HepG2 (cell line): ENCODE data around the gene UCKL1. TPM values are rescaled to one million over a fixed set of nuclear protein-coding genes. Genes with fewer than 3 reads are reported as not detected.
A peak's percentile ranks its signal among the peaks of the same experiment; 100 is the strongest.

Source experiments
- KMT2B ChIP-seq: IDR thresholded peaks from 2 replicates; pipeline ENCODE4 v1.6.1; 2016; ENCODE audit warnings: missing genetic modification reagents, missing compliant biosample characterization
- PLRG1 ChIP-seq: fragments of 450-650 bp; conservative IDR thresholded peaks from 2 replicates; pipeline ENCODE4 v1.6.1; 2016
- POGZ ChIP-seq: sonication (generic); formaldehyde crosslinking; IDR thresholded peaks from 2 replicates; pipeline ENCODE4 v1.4.0; 2020; ENCODE audit warnings: mild to moderate bottlenecking, missing genetic modification reagents
- RFX3 ChIP-seq: IDR thresholded peaks from 2 replicates; pipeline ENCODE4 v1.6.1; 2016; ENCODE audit warnings: missing biosample characterization, missing genetic modification reagents
- SOX5 ChIP-seq: IDR thresholded peaks from 2 replicates; pipeline ENCODE4 v1.6.1; 2016; ENCODE audit warnings: borderline replicate concordance
- SRSF4 ChIP-seq: fragments of 200-400 bp; formaldehyde crosslinking; IDR thresholded peaks from one replicate; pipeline ENCODE4 v1.6.1; 2018; ENCODE audit warnings: mild to moderate bottlenecking, low read depth, low read length, moderate library complexity; ENCODE audit not compliant: poor library complexity, severe bottlenecking
- ZBTB38 ChIP-seq: sonication (generic); formaldehyde crosslinking; IDR thresholded peaks from 2 replicates; pipeline ENCODE4 v1.5.1; 2020; ENCODE audit warnings: mild to moderate bottlenecking, missing genetic modification reagents
- ZMYM2 ChIP-seq: sonication (generic); formaldehyde crosslinking; IDR thresholded peaks from 2 replicates; pipeline ENCODE4 v1.8.0; 2022; ENCODE audit warnings: mild to moderate bottlenecking, missing genetic modification reagents
- ZNF256 ChIP-seq: sonication (generic); formaldehyde crosslinking; conservative IDR thresholded peaks from 2 replicates; pipeline ENCODE4 v1.4.0; 2020; ENCODE audit warnings: missing genetic modification reagents
- ZNF556 ChIP-seq: sonication (generic); formaldehyde crosslinking; IDR thresholded peaks from 2 replicates; pipeline ENCODE4 v1.4.0; 2020; ENCODE audit warnings: mild to moderate bottlenecking, missing genetic modification reagents, borderline replicate concordance
- polyA plus RNA-seq, 8 experiments: library from polyadenylated mRNA; depleted of rRNA in 3 of 8; stranded (reverse) in 7 of 8; unstranded in 1 of 8; fragments of >200 nt; fragmentation: Illumina TruSeq in 4 of 8; extraction: Trizol in 4 of 8; gene quantifications; 2 replicates each; pipeline versions ENCODE4 v1.2.1 to v1.2.3, GENCODE V29; 2011 to 2016; ENCODE audit warnings: low read depth in 4 of 8, missing spikeins in 1 of 8, mixed read lengths in 1 of 8; ENCODE audit not compliant: insufficient read depth in 1 of 8
- total RNA-seq, 5 experiments: library from RNA; depleted of rRNA; stranded (reverse); fragments of >200 nt; fragmentation: Illumina TruSeq; extraction: Trizol; gene quantifications; 2 replicates each; pipeline ENCODE4 v1.2.3, GENCODE V29; 2016; ENCODE audit warnings: low read depth in 1 of 5
- TF ChIP-seq, protein P1 (sequence below): sonication (generic); formaldehyde crosslinking; IDR thresholded peaks from 2 replicates; pipeline ENCODE4 v1.5.0; 2020; ENCODE audit warnings: missing genetic modification reagents
- TF ChIP-seq, protein P2 (sequence below), 2 experiments: sonication (generic) in 1 of 2; formaldehyde crosslinking in 1 of 2; IDR thresholded peaks; 2 replicates each; pipeline versions ENCODE4 v1.5.1 to v1.6.1; 2011 to 2020; ENCODE audit warnings: borderline replicate concordance in 1 of 2, low read depth in 1 of 2, low read length in 1 of 2, mild to moderate bottlenecking in 1 of 2, missing genetic modification reagents in 1 of 2, moderate library complexity in 1 of 2
- TF ChIP-seq, protein P3 (sequence below): sonication (generic); formaldehyde crosslinking; IDR thresholded peaks from 2 replicates; pipeline ENCODE4 v1.4.0; 2020; ENCODE audit warnings: missing genetic modification reagents
- TF ChIP-seq, protein P4 (sequence below): sonication (generic); formaldehyde crosslinking; IDR thresholded peaks from 2 replicates; pipeline ENCODE4 v1.4.0; 2020; ENCODE audit warnings: low read depth, mild to moderate bottlenecking, missing genetic modification reagents
- TF ChIP-seq, protein P5 (sequence below): sonication (generic); formaldehyde crosslinking; conservative IDR thresholded peaks from 2 replicates; pipeline ENCODE4 v1.4.0; 2020; ENCODE audit warnings: missing genetic modification reagents

Gene UCKL1
- total and polyA plus RNA-seq, 2 of the 13 experiments (the other 11 are each of a cell fraction or from before 2014, with no cell fraction given): 50.2 to 126 TPM

DNA sequence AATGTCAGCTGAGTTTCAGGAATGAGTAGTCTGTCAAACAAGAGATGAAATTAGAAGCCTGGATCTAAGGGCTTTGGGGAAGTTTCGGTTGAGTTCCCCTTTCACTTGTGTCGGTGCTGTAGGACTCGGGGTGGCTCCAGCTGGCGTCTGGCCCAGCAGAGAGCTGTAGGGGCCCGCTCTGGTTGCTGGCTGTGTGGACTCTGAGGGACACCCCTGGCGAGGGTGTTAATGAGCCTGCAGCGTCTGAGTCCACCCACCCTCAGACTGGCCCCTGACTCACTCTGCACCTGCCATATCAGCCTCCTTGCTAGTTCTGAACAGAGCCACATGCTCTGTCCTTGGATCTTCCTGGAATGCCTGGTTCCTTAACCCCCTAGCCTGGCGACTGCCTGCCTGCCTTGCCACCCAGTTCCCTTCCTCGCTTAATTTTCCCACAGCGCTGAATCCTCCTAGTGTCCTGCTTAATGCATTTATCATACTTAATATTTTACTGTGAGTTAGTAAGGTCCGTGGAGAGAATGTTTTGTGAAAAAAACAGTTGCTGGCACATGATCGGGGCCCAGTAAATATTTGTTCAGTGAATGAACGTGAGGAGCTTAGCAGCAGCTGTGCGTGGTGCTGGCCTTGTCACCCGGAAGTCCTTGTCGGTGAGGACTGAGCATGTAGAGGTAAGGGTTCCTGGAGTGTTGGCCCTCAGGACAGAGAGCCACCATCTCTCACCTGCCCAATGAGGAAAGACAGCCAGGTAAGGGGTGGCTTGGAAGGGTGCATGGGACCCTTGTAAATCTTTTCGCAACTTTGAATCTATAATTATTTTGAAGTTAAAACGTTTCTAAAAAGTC is 59.7 kb downstream of the UCKL1 start (continued):
- TF ChIP-seq, protein P1, sequence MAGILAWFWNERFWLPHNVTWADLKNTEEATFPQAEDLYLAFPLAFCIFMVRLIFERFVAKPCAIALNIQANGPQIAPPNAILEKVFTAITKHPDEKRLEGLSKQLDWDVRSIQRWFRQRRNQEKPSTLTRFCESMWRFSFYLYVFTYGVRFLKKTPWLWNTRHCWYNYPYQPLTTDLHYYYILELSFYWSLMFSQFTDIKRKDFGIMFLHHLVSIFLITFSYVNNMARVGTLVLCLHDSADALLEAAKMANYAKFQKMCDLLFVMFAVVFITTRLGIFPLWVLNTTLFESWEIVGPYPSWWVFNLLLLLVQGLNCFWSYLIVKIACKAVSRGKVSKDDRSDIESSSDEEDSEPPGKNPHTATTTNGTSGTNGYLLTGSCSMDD (CRISPR knock-in tag): 0 out of 2 replicates have a peak, but pooled peaks have one; percentile 14
- TF ChIP-seq, protein P2, sequence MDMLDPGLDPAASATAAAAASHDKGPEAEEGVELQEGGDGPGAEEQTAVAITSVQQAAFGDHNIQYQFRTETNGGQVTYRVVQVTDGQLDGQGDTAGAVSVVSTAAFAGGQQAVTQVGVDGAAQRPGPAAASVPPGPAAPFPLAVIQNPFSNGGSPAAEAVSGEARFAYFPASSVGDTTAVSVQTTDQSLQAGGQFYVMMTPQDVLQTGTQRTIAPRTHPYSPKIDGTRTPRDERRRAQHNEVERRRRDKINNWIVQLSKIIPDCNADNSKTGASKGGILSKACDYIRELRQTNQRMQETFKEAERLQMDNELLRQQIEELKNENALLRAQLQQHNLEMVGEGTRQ (IDR thresholded peaks at IDR 0.05; ENCODE audit: low read depth, low read length): no peak
- TF ChIP-seq, protein P2 (CRISPR knock-in tag; IDR thresholded peaks at IDR 0.05; ENCODE audit: borderline replicate concordance): 0 out of 2 replicates have a peak, but pooled peaks have one; percentile 44
- TF ChIP-seq, protein P3, sequence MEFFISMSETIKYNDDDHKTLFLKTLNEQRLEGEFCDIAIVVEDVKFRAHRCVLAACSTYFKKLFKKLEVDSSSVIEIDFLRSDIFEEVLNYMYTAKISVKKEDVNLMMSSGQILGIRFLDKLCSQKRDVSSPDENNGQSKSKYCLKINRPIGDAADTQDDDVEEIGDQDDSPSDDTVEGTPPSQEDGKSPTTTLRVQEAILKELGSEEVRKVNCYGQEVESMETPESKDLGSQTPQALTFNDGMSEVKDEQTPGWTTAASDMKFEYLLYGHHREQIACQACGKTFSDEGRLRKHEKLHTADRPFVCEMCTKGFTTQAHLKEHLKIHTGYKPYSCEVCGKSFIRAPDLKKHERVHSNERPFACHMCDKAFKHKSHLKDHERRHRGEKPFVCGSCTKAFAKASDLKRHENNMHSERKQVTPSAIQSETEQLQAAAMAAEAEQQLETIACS (CRISPR knock-in tag): peak; percentile 65
- TF ChIP-seq PLRG1 (no peak), POGZ (CRISPR knock-in tag) (no peak), SRSF4 (no peak), ZBTB38 (CRISPR knock-in tag) (peak; percentile 75; the same call in 1 of the 2 replicates), ZNF256 (CRISPR knock-in tag) (no peak), RFX3 (peak; percentile 37), KMT2B (CRISPR knock-in tag) (peak; percentile 72; the same call in 1 of the 2 replicates), ZNF556 (CRISPR knock-in tag) (peak; percentile 70), SOX5 (peak; percentile 80; the same call in 1 of the 2 replicates), ZMYM2 (CRISPR knock-in tag) (no peak)
- TF ChIP-seq, protein P4, sequence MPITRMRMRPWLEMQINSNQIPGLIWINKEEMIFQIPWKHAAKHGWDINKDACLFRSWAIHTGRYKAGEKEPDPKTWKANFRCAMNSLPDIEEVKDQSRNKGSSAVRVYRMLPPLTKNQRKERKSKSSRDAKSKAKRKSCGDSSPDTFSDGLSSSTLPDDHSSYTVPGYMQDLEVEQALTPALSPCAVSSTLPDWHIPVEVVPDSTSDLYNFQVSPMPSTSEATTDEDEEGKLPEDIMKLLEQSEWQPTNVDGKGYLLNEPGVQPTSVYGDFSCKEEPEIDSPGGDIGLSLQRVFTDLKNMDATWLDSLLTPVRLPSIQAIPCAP (CRISPR knock-in tag): no peak
- TF ChIP-seq, protein P5, sequence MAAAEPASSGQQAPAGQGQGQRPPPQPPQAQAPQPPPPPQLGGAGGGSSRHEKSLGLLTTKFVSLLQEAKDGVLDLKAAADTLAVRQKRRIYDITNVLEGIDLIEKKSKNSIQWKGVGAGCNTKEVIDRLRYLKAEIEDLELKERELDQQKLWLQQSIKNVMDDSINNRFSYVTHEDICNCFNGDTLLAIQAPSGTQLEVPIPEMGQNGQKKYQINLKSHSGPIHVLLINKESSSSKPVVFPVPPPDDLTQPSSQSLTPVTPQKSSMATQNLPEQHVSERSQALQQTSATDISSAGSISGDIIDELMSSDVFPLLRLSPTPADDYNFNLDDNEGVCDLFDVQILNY: no peak
